ENCODE results near the gene RGS10. TPM values are rescaled to one million over a fixed set of nuclear protein-coding genes. Genes with fewer than 3 reads are reported as not detected.

The RGS10 gene
- total and polyA plus RNA-seq, 7 donors: 54.1 to 192 (median 125) TPM

- 92 to 95% methylated on average over 14 of the region's 14 CpGs for WGBS, 2 donors
- TF ChIP-seq POLR2A (IDR thresholded peaks at IDR 0.05) (no peak), POLR2AphosphoS5 (IDR thresholded peaks at IDR 0.05) (no peak), EP300 (IDR thresholded peaks at IDR 0.05) (no peak), CTCF (IDR thresholded peaks at IDR 0.05) (no peak)
- Histone ChIP-seq H3K36me3 (peaks cover 0 to 51% (median 23%) of the 10 kb centered on the region in 4 donors), H3K27me3 (no peaks in the 10 kb centered on the region), H3K4me3 (no peak overlapping the region), H3K9me3 (no peaks in the 10 kb centered on the region), H3K27ac (no peak overlapping the region), H3K4me1 (peaks cover 0 to 34% (median 16%) of the 10 kb centered on the region in 4 donors)
- intact Hi-C loops (cut with DNase I): no loop called here
- DNase-seq: no peak
Observed at GRCh38 chr10:119452396-119452795, 90.1 kb downstream of the RGS10 start.

DNA sequence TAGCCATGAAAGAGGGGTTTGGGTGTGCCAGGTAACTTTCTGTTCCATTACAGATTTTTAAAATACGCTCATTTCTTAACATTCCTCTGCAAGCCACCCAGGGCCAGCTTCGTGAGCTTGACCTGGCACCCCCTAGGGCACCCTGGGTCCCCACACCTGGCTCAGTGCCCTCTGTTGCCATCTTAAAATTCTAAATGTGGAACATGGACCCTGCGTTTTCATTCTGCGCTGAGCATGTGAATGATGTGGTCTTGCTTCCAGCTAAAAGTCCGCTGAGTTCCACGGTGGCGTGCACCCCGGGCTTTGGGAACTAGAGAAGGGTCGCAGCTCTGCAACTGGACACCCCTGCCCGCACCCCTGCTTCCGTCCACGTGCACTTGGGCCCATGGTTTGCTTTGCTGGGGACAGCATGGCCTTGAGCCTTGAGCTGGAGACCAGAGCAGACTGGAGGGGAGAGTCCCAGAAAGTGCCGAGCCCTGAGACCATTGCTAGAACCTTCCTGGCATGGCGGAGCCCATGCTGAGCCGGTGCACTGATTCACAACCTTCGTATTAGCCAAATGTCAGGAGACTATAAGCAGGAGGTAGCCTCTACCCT lies 91.1 kb downstream of the RGS10 start:
- Histone ChIP-seq H3K27ac (no peak overlapping the region), H3K27me3 (no peaks in the 10 kb centered on the region), H3K9me3 (no peaks in the 10 kb centered on the region), H3K36me3 (peaks cover 0 to 49% (median 25%) of the 10 kb centered on the region in 4 donors), H3K4me3 (no peak overlapping the region), H3K4me1 (peaks cover 0 to 36% (median 16%) of the 10 kb centered on the region in 4 donors)
- no peak for DNase-seq
- 92% methylated on average over 16 of the region's 16 CpGs for WGBS, 2 donors
- intact Hi-C loops (cut with DNase I): no loop called here
- TF ChIP-seq POLR2AphosphoS5 (IDR thresholded peaks at IDR 0.05) (no peak), EP300 (IDR thresholded peaks at IDR 0.05) (no peak), POLR2A (IDR thresholded peaks at IDR 0.05) (no peak), CTCF (IDR thresholded peaks at IDR 0.05) (no peak)

GRCh38 chr10:119450606-119451299 lies 91.8 kb downstream of the RGS10 start:
- Histone ChIP-seq H3K27me3 (no peaks in the 10 kb centered on the region), H3K36me3 (peaks cover 0 to 42% (median 25%) of the 10 kb centered on the region in 4 donors), H3K4me1 (peaks cover 0 to 36% (median 17%) of the 10 kb centered on the region in 4 donors), H3K9me3 (no peaks in the 10 kb centered on the region), H3K27ac (peak overlapping the region in 2 of 4 donors; percentile 64 to 76), H3K4me3 (no peak overlapping the region)
- intact Hi-C loops (cut with DNase I): no loop called here
- TF ChIP-seq EP300 (IDR thresholded peaks at IDR 0.05) (no peak), POLR2AphosphoS5 (IDR thresholded peaks at IDR 0.05) (no peak), CTCF (IDR thresholded peaks at IDR 0.05) (no peak)
- WGBS, 2 donors: 86 to 87% methylated on average over 16 of the region's 16 CpGs
- DNase-seq: no peak

Other genes with a start within 250 kb of the RGS10 start
- 100 to 1,000 TPM in 1 of 4 donors, 10 to 100 TPM in 3; 68.3 to 132 (median 90.0) TPM for gene TIAL1, start 54.2 kb upstream of the RGS10 start, total RNA-seq
- 10 to 100 TPM; 29.4 to 47.8 (median 30.1) TPM for gene TIAL1, start 54.2 kb upstream of the RGS10 start, polyA plus RNA-seq
- gene BAG3, start 108.7 kb upstream of the RGS10 start, total RNA-seq: 10 to 100 TPM; 32.9 to 62.4 (median 43.9) TPM
- 10 to 100 TPM; 10.8 to 22.5 (median 16.9) TPM for gene BAG3, start 108.7 kb upstream of the RGS10 start, polyA plus RNA-seq
- gene INPP5F, start 183.3 kb upstream of the RGS10 start, total RNA-seq: 10 to 100 TPM; 16.0 to 22.2 (median 19.2) TPM
- gene INPP5F, start 183.3 kb upstream of the RGS10 start, polyA plus RNA-seq: 1 to 10 TPM; 4.4 to 7.7 (median 6.6) TPM

Measured in sigmoid colon (tissue), 7 donors.